ENCODE data around the gene TAF7.
"Not testable (repeated sequence)": the region's sequence is repeated elsewhere in the genome, so short reads cannot be mapped to it uniquely, and the experiment has no call there.

TAF7 gene

DNA sequence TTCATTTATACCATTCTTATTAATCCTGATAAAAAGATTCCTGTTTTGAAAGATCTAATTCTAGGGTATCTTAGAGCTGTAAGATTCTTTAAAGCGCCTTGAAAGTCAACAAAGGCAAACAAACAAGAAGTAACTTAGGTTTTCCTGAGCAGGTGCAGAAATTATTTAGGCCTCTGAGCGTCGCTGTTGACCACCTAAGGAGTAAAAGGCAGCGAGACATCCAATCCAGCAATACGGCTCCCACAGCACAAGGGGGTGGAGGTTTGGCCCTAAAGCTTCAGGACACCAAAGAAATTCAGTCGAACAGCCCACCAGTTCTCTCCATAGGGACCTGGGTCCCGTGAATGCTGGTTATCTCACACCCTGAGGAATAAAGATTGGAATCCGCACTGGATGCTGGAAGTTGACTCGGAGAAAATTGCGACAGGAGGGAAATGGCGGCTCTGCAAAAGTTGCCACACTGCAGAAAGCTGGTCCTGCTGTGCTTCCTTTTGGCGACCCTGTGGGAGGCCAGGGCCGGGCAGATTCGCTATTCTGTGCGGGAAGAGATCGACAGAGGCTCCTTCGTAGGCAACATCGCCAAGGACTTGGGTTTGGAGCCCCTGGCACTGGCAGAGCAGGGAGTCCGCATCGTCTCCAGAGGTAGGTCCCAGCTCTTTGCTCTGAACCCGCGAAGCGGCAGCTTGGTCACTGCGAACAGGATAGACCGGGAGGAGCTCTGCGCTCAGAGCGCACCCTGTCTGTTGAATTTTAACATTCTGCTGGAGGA, 18.1 kb upstream of the TAF7 start, which contains the start of gene PCDHGA2:
PCDHGA2 (plus strand) TSS at position 223 of the 769 bp plus-strand sequence.
- DNase-seq = no peak

DNA sequence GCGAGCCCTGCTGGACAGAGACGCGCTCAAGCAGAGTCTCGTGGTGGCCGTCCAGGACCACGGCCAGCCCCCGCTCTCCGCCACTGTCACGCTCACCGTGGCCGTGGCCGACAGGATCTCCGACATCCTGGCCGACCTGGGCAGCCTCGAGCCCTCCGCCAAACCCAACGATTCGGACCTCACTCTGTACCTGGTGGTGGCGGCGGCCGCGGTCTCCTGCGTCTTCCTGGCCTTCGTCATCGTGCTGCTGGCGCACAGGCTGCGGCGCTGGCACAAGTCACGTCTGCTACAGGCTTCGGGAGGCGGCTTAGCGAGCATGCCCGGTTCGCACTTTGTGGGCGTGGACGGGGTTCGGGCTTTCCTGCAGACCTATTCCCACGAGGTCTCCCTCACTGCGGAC, 12.0 kb upstream of the TAF7 start:
- not testable (repeated sequence) for DNase-seq

DNA sequence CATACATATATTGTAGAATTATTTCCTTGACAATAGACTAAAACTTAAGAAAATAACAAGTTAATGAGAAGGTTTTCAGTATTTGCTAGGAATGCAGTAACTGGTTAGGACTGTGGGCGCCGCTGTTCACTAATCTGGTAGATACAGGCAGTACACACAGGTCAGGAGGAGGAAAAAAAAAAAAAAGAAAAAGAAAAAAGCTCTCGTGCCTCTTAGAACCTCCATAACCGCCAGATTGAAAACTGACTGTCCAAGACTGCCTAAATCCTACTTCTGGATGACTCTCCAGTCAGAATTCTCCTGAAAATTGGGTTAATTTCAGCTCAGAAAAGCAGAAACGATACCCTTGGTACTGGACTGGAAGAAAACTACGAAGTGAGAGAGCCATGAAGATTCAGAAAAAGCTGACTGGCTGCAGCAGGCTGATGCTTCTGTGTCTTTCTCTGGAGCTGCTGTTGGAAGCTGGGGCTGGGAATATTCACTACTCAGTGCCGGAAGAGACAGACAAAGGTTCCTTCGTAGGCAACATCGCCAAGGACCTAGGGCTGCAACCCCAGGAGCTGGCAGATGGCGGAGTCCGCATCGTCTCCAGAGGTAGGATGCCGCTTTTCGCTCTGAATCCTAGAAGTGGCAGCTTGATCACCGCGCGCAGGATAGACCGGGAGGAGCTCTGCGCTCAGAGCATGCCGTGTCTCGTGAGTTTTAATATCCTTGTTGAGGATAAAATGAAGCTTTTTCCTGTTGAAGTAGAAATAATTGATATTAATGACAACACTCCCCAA, 9.9 kb upstream of the TAF7 start, which contains the start of gene PCDHGA1:
PCDHGA1 (plus strand) TSS at position 216 of the 782 bp plus-strand sequence.
- DNase-seq = no peak

DNA sequence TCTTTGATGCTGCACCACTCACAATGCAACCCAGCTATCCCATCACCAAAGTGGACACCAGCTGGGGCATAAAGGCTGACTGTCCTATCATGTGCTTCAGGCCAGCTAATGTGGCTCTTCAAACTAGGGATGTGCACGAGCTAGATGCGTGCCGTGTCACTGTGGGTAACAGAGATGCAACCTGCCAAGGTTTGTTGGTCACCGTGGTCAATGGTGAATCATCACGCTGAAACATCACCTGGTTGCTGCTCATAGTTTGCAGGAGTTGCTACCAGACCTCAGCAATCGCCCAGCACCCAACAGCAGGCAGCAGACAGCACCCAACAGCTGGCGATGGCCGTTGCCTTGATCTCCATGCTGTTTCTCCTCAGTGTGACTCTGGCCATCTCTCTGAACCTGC, 7.6 kb upstream of the TAF7 start:
- no peak for DNase-seq

DNA sequence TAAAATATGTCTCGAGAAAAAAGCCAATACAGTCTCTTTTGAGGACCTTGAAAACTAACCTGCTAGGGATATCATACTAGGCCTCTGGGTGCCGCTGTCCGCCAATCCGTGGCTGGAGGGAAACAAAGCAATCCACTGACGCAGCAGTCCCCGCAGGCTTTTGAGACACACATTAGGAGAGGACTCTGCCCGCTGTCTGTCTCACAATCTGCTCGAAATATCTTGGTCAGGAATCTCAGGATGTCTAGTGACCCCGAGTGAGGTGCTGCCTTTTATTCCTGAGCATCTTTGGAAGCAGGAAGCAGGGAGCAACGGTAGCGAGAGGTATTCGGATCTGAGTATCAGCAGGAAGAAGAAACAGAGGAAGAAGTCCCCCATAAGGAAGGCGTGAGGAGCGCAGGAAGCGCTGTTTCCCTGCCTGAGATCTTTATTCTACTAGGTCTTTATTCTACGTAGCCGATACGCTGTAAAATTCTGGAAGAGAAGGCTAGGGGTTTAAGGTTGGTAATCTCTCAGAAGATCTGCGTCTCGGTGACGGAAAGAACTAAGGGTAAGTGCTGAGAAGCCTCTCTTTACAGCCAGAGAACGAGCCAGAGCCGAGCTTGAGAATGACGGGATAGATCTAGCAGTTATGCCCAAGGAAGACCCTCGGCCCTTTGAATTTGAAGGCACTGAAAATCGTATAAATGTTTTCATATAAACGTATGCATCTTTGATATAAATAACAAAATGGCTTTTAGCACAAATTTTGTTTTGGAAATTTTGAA, 5.7 kb upstream of the TAF7 start:
- peak; percentile 74 for DNase-seq

DNA sequence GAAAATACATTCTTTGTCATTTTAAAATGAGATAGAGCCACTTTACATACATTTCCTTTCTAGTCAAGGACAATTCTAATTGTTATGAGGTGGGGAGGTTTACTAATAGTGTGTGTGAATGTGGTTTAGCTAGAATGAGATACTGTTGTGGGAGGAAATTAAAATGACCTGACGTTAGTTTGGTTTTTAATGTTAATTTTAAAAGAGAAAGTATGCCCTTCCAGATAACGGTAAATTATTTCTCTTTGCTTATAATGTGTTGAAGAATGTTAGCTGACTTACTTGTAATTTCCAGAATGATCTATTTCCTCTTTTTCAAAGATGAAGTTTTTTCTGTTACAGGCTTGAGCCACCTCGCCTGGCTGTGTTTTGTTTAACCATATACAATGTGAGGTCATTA, 1.7 kb upstream of the TAF7 start:
- no peak for DNase-seq

DNA sequence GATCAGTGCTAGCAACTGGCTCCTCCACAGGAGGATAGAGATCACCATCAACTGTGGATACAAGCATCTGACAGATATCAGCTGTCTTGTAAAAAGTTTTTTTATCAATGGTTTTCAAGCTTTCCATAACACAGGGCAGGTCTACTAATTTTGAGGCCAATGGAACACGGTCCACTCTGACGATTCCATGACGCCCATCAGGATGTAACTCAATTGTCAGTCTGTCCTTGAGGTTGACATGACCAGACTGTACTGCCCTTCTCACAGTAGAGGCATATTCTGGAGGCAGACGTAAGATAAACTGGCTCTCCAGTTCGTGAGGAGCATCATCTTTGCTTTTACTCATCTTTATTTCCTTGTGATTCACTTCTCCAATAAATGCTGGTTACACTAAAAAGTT, 885 bp downstream of the TAF7 start:
- DNase-seq = no peak

DNA sequence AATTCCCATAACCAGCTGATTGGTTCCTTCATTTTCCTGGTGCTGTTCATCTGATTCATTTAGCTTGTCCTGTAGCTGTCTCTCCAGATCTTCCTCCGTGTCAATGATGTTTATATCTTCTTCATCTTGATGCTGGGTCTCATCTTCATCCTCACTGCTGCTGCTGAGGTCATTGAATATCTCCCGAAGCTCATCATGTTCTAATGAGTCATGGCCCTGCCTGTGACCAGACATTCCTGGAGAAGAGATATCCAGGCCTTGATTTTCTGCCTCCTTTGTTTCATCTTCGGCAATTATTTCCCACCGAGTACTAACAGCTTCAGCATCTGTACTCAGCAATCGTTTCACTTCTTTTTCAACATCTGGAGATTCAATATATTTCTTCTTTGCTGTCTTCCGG, 1.4 kb downstream of the TAF7 start:
- no peak for DNase-seq

DNA sequence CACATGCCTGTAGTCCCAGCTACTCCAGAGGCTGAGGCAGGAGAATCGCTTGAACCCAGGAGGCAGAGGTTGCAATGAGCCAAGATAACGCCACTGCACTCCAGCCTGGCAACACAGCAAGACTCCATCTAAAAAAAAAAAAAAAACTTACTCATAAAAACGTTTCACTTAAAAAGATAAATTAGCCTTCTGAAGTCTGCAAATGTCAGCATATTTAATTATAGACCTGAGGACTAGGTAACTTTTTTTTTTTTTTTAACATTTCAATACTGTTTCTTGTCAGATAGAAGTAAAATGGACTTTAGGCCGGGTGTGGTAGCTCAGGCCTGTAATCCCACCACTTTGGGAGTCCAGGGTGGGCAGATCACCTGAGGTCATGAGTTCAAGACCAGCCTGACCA, 3.6 kb downstream of the TAF7 start:
- DNase-seq = not testable (repeated sequence)

DNA sequence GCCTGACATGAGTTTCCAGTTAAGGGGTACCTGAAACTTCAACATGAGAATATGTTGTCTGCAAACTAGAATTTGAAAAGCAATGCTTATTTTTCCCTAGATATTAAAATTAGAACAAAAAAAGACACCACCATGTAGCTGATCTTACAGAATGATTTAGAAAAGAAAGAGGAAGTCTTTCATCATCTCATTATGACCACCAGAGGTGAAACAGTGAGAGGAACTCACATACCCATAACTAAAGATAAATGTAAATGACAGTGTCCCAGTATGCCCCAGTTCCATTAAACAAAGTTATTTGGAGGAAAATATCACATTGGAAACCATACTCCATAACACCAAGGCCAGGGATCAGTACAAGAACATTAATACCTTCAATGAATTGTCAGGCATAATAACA, 6.9 kb downstream of the TAF7 start:
- DNase-seq = no peak

DNA sequence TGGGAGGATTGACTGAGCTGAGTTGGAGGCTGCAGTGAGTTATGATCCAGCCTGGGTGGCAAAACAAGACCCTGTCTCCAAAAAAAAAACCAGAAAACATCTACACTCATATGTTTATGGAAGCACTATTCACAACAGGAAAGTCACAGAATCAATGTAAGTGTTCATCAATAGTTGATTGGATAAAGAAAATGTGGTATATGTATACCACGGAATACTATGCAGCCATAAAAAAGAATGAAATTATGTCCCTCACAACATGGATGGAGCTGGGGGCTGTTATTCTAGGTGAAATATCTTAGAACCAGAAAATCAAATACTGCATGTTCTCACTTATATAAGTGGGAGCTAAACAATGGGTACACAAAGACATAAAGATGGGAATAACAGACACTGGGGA, 14.0 kb downstream of the TAF7 start:
- no peak for DNase-seq

DNA sequence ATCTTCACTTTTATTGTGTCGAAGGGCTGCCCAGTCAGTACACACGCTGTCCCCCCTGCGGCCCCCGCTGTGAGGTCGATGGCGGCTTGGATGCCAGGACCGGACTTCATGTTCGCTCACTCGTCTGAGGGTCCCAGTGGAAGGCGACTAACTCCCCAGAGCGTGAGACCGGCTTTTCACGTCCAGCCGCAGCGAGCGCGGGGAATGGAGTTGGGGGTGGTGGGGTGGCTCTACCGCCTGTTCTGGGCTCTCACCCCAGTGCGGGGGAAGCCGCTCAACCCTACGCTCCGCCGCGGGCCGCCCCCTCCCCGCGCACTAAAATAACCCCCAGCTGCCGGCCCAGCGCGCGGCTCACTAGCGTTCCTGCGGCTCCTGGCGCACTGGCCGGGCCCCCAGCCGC, 16.8 kb downstream of the TAF7 start, which contains the start of gene SLC25A2:
SLC25A2 (minus strand) TSS at position 294 of the 400 bp plus-strand sequence; CDS start at position 110, 184 bp downstream.
- DNase-seq = no peak

DNA sequence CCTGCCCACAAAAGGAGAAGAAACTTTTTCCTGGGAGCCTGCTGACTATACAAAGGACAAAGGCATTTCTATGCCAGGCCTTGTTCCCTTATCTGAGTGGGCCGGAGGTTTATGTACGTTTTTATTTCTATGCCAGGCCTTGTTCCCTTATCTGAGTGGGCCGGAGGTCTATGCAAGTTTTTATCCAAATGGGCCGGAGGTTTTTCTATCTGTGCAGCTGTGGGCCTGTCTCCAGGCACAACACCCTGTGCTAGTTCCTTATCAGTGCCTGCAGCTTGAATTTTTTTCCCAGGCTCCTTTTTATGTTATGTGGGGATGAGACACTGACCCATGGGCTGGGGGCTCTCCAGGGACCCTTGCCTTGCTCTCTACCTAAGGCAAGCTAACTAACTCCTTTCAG, 22.2 kb downstream of the TAF7 start:
- DNase-seq = no peak

DNA sequence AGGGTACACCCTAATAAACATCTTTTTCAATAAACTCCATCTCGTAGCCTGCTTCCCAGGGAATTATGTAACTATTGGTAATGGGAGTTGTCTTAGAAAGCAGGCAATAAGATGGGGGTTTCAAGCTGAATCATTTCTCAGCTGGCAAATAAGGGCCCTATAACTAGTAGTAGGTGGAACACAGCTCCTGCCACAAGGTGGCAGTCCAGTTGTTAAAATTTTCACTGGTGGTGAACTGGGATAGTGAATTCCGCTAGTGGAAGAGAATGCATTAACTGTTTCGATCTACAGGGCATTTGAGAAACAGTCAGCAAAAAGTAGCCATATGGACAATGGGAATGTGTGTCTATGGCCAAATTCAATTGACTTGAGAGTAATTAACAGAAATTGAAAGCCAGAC, 47.7 kb downstream of the TAF7 start:
- DNase-seq = no peak

DNA sequence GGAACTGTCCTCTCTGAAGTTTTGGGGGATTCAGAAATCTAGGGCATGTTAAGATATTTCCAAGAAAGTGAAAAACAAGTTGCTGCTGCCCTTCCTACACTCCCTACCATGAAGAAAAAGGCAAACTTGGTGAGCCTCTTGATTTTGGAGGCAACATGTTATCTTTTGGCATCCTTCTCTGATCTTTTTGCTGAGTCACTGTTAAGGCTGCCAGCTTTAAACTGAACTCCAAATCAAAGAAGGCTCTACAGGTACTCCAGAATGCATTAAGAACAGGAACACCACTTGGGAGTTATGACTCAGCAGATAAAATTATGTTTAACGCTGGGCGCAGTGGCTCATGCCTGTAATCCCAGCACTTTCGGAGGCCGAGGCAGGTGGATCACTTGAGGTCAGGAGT, 51.4 kb downstream of the TAF7 start:
- DNase-seq = no peak

All from stimulated activated CD8-positive, alpha-beta memory T cell treated with anti-CD3 and anti-CD28 coated beads, Interleukin-4, amount 100 ng/mL, for 48 hours (primary cell).